Left lung (tissue), 10 donors: Measurements from ENCODE around the gene DTNB. TPM values are rescaled to one million over a fixed set of nuclear protein-coding genes. Genes with fewer than 3 reads are reported as not detected.

ENCODE experiments used
- ATAC-seq: fragments of 200-7000 bp; cut with Tn5 transposase; one replicate; pipeline ENCODE4 v1.9.1; 2020; ENCODE audit warnings: moderate library complexity
- DNase-seq, 4 donors: peaks; one replicate each; pipeline ENCODE4 v3.0.0-alpha.2; 2013 to 2020
- H3K27ac ChIP-seq, 2 donors: fragments of 200-600 bp; sonication (generic) in 1 of 2; one replicate each; pipeline versions ENCODE4 v1.5.0 to v1.8.0; 2020 to 2021
- H3K27me3 ChIP-seq, 2 donors: fragments of 200-600 bp; sonication (generic) in 1 of 2; one replicate each; pipeline versions ENCODE4 v1.5.0 to v1.8.0; 2020 to 2021
- H3K36me3 ChIP-seq, 2 donors: fragments of 200-600 bp; sonication (generic) in 1 of 2; one replicate each; pipeline versions ENCODE4 v1.5.0 to v1.8.0; 2020 to 2021
- H3K4me1 ChIP-seq, 2 donors: fragments of 200-600 bp; one replicate each; pipeline ENCODE4 v1.8.0; 2021
- H3K4me3 ChIP-seq, 2 donors: fragments of 200-600 bp; sonication (generic) in 1 of 2; one replicate each; pipeline versions ENCODE4 v1.5.0 to v1.8.0; 2020 to 2021; ENCODE audit warnings: mild to moderate bottlenecking in 1 of 2
- H3K9me3 ChIP-seq, 2 donors: fragments of 200-600 bp; sonication (generic) in 1 of 2; one replicate each; pipeline versions ENCODE4 v1.5.0 to v1.8.0; 2020 to 2021
- intact Hi-C, 2 donors: fragments of 100-400 bp; cut with DNase I; formaldehyde crosslinking; loops; one replicate each; pipeline versions ENCODE4 v1.11.2 to v1.14.2; 2022
- polyA plus RNA-seq, 6 donors: library from polyadenylated mRNA; unstranded; fragments of 120-200 nt; gene quantifications; one replicate each; pipeline ENCODE4 v1.2.1, GENCODE V29; 2013; ENCODE audit not compliant: insufficient read length in 6 of 6
- total RNA-seq, 2 donors: library from RNA; stranded (reverse); fragmentation: NEBNext Ultra II Directional; extraction: Animal tissue kit (Norgen Biotek cat#: 25700); gene quantifications; one replicate each; pipeline ENCODE4 v1.2.1, GENCODE V29; 2021
- TF ChIP-seq, protein P1 (sequence below), 2 donors: fragments of 200-600 bp; sonication (generic) in 1 of 2; IDR thresholded peaks; one replicate each; pipeline versions ENCODE4 v1.5.0 to v1.8.0; 2021; ENCODE audit warnings: antibody characterized with exemption in 2 of 2
- donor health status: DM: no; HTN: yes; CAD: no.
- donor health status: DM: no; HTN: no; CAD: no.

Gene DTNB
- total and polyA plus RNA-seq, 8 donors, result 17.6 to 32.5 (median 29.5) TPM

DNA sequence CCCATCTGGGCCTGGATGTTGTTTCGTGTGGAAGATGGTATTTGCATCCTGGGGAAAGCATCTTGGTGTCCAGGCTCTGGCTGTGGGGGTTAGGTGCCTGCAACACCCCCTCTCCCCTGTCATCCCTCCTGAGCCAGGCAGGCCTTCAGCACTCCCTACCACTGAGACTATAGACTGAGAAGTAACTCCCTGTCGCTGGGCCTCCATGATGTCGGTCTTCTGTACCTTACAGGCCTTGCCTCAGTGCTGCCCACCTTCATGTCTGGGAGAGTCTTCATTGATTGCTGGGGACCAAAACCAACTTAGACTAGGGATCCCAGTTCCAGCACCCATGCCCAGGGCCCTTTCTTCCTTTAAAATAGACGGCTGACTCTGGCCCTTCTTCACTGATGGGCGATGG is 298.6 kb downstream of the DTNB start:
- H3K4me3 ChIP-seq, result no peak overlapping the region
- no peak overlapping the region for H3K27ac ChIP-seq
- DNase-seq (no peak), ATAC-seq (no peak)
- no peaks in the 10 kb centered on the region for H3K9me3 ChIP-seq
- peaks cover 8 to 17% of the 10 kb centered on the region in 2 donors for H3K4me1 ChIP-seq
- no peaks in the 10 kb centered on the region for H3K36me3 ChIP-seq
- no peaks in the 10 kb centered on the region for H3K27me3 ChIP-seq
- intact Hi-C loops, result no loop called here
- TF ChIP-seq, protein P1, sequence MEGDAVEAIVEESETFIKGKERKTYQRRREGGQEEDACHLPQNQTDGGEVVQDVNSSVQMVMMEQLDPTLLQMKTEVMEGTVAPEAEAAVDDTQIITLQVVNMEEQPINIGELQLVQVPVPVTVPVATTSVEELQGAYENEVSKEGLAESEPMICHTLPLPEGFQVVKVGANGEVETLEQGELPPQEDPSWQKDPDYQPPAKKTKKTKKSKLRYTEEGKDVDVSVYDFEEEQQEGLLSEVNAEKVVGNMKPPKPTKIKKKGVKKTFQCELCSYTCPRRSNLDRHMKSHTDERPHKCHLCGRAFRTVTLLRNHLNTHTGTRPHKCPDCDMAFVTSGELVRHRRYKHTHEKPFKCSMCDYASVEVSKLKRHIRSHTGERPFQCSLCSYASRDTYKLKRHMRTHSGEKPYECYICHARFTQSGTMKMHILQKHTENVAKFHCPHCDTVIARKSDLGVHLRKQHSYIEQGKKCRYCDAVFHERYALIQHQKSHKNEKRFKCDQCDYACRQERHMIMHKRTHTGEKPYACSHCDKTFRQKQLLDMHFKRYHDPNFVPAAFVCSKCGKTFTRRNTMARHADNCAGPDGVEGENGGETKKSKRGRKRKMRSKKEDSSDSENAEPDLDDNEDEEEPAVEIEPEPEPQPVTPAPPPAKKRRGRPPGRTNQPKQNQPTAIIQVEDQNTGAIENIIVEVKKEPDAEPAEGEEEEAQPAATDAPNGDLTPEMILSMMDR (IDR thresholded peaks at IDR 0.05), result no peak

DNA sequence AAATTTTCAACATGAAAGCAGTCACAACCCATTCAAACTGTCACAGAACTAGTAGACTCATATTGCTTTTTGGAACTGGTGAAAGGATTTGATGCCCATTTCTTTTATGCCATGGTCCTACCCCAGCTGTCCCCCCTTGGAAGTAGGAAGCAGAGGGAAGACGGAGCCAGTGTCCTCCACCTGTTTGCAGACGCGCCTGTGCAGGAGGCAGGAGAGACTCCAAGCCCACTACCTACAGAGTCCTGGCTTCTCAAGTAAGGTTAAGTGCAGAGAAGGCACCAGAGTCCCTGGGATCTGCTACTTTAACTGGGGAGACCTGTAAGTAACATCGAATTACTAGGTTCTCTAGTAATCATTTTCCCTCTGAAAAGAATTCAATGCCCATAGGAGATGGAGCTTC is 299.0 kb downstream of the DTNB start:
- TF ChIP-seq, protein P1 (IDR thresholded peaks at IDR 0.05), result no peak
- Histone ChIP-seq H3K27ac (no peak overlapping the region), H3K9me3 (no peaks in the 10 kb centered on the region), H3K27me3 (no peaks in the 10 kb centered on the region), H3K4me3 (no peak overlapping the region), H3K4me1 (peaks cover 8 to 17% of the 10 kb centered on the region in 2 donors), H3K36me3 (no peaks in the 10 kb centered on the region)
- ATAC-seq (no peak), DNase-seq (no peak)
- intact Hi-C loops, result no loop called here

DNA sequence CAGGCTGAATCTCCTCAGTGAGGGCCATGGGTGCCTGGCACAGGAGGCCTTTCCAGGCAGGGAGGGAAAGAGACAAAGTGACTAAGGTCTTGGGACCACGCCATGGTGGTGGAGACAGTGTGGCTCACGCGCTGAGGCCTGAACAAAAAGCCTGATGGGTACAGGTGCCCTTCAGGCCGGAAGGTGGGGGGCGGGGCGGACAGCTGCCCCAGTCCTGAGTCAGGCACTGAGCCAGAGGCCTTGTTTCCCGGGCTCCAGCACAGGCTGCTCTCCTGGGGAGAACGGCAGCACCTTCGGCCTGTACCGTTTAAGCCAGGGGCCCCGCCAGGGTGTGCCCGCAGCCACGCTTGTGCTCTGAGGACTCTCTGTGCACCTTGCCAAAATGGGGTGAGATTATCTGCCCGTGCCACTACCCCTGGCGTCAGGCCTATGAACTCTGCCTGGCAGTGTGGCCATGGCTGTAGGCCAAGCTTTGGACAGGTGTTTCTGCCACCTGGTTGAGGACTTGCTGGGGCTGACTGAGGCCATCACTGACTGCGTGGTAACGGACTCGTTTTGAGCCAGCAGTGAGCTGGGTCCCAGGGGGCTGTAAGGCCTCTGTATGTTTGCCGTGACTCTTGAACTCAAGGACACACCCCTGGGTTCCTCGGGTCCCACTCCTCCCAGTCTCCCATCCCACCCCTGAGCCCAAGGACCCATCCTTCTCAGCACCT is 300.0 kb downstream of the DTNB start:
- Histone ChIP-seq H3K4me3 (no peak overlapping the region), H3K4me1 (peaks cover 8 to 17% of the 10 kb centered on the region in 2 donors), H3K9me3 (no peaks in the 10 kb centered on the region), H3K27ac (no peak overlapping the region), H3K36me3 (no peaks in the 10 kb centered on the region), H3K27me3 (no peaks in the 10 kb centered on the region)
- TF ChIP-seq, protein P1 (IDR thresholded peaks at IDR 0.05), result no peak
- DNase-seq (peak in 2 of 4 donors; percentile 47 to 84), ATAC-seq (peak; percentile 40)
- intact Hi-C loops, result no loop called here

DNA sequence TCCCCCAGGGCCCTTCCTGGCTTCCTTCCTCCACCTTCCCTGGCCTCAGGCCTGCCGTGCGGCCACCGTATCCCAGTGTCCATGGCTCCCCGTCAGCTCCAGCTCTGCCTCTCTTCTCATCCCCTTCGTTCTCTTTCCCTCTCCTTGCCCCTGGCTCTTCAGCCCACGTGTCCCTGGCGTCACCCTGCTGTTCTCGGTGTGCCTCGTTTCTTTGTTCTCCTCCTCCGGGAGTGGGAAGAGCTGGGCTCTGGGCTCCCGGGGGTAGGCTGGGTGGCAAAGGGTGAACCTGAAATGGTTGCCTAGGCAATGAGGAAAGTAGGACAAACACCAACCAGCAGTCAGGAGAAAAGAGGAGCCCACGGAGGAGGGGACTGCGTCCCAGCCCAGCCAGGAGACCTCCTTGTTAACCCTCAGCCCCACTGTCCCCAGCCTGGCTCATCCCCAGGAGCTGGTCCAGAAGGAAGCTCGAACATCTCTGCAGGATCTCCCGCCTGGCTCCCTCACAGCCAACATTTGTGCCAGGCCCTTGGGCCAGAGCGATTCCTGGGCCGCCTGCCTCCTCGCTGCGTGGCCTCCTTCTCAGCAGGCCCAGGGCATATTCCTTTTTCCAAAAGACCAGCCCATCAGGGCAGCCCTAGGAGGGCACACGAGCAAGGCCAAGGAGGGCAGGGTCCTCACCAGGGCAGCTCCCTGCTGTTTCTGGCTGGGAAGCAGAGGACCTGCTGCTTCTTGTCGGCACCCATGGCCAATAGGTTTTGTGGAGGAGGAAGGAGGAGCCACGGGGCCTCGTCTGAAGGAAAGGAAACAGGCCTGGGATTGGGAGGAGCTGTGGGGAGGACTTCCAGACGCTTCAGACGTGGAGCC is 300.7 kb downstream of the DTNB start:
- Histone ChIP-seq H3K4me1 (peaks cover 8 to 15% of the 10 kb centered on the region in 2 donors), H3K36me3 (no peaks in the 10 kb centered on the region), H3K27me3 (no peaks in the 10 kb centered on the region), H3K9me3 (no peaks in the 10 kb centered on the region), H3K4me3 (no peak overlapping the region), H3K27ac (no peak overlapping the region)
- ATAC-seq (no peak), DNase-seq (no peak)
- intact Hi-C loops, result no loop called here
- TF ChIP-seq, protein P1 (IDR thresholded peaks at IDR 0.05), result no peak
